Fibroblast of the aortic adventitia (primary cell): ENCODE measurements around the gene EIF4A3. TPM values are rescaled to one million over a fixed set of nuclear protein-coding genes. Genes with fewer than 3 reads are reported as not detected.

Experiments used
- DNase-seq: peaks from one replicate; pipeline ENCODE4 v3.0.0-alpha.2; 2010; ENCODE audit warnings: low read depth
- H3K4me3 ChIP-seq: 2 replicates; pipeline ENCODE4 v1.5.1; 2011; ENCODE audit warnings: low read depth, mild to moderate bottlenecking, control low read depth, low read length, moderate library complexity
- total RNA-seq: library from RNA; depleted of rRNA; stranded (reverse); fragments of >200 nt; gene quantifications from 2 replicates; pipeline ENCODE4 v1.2.3, GENCODE V29; 2012; ENCODE audit warnings: low replicate concordance
- TF ChIP-seq, protein P1 (sequence below): IDR thresholded peaks from 2 replicates; pipeline ENCODE4 v1.5.1; 2011; ENCODE audit warnings: mild to moderate bottlenecking, low read length, control low read depth, inconsistent platforms; ENCODE audit not compliant: insufficient read depth

The EIF4A3 gene
- total RNA-seq, 1 donor = 85.9 TPM

DNA sequence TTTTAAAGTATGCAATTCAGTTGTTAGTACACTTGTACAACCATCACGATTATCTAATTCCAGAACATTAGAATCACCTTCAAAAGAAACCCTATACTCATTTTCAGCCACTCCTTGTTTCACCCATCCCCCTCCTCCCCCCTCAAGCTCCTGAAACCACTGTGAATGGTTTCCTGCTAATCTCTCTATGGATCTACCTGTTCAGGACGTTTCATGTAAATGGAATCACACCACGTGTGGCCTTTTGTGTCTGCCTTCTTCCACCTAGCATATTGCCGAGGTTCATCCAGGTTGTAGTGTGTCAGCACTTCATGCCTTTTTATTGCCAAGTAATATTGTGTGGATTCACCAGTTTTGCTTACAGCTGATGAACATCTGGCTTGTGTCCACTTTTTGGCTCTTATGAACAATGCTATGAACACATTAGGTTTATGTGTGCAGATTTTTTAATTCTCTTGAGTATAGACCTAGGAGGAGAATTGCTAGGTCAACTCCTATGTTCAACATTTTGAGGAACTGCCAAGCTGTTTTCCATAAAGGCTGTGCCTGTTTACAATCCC lies 17.8 kb downstream of the EIF4A3 start:
- peak; percentile 51 for DNase-seq
- no peak overlapping the region for H3K4me3 ChIP-seq
- TF ChIP-seq, protein P1, sequence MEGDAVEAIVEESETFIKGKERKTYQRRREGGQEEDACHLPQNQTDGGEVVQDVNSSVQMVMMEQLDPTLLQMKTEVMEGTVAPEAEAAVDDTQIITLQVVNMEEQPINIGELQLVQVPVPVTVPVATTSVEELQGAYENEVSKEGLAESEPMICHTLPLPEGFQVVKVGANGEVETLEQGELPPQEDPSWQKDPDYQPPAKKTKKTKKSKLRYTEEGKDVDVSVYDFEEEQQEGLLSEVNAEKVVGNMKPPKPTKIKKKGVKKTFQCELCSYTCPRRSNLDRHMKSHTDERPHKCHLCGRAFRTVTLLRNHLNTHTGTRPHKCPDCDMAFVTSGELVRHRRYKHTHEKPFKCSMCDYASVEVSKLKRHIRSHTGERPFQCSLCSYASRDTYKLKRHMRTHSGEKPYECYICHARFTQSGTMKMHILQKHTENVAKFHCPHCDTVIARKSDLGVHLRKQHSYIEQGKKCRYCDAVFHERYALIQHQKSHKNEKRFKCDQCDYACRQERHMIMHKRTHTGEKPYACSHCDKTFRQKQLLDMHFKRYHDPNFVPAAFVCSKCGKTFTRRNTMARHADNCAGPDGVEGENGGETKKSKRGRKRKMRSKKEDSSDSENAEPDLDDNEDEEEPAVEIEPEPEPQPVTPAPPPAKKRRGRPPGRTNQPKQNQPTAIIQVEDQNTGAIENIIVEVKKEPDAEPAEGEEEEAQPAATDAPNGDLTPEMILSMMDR = no peak

DNA sequence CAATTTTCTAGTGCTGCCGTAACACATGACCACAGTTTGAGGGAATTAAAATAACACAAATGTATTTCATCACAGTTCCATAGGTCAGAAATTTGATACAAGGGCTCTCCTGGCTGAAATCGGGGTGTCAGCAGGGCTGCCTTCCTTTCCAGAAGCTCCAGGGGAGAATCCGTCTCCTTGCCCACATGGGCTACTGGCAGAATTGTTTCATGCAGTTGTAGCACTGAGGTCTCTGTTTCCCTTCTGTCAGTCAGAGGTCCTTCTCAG lies 20.5 kb downstream of the EIF4A3 start:
- TF ChIP-seq, protein P1 = no peak
- DNase-seq = no peak
- H3K4me3 ChIP-seq = no peak overlapping the region

DNA sequence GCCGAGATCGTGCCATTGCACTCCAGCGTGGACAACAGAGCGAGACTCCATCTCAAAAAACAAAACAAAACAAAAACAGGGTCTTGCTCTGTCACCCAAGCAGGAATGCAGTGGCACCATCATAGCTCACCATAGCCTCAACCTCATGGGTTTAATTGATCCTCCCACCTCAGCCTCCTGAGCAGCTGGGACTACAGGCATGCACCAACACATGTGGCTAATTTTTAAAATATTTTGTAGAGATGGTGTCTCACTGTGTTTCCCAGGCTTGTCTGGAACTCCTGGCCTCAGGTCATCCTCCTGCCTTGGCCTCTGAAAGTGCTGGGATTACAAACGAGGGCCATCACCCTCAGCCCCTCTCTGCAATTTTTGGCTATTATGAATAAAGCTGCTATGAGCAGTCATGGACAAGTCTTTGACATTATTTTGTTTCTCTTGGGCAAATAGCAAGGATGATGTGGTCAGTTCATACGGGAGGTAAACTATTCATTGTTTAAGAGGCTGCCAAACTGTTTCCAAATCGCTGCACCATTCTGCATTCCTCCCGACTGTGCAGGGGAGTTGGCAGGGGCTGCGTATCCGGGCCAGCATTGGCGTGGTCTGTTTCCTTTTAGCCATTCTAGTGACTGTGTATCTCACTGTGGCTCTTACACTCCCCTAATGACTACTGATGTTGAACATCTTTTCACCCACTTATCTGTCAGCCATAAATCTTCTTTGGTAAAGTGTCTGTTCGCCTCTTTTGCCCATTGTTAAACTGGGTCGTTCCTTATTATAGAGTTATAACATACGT lies 21.1 kb downstream of the EIF4A3 start:
- no peak overlapping the region for H3K4me3 ChIP-seq
- TF ChIP-seq, protein P1 = no peak
- DNase-seq = peak; percentile 96

DNA sequence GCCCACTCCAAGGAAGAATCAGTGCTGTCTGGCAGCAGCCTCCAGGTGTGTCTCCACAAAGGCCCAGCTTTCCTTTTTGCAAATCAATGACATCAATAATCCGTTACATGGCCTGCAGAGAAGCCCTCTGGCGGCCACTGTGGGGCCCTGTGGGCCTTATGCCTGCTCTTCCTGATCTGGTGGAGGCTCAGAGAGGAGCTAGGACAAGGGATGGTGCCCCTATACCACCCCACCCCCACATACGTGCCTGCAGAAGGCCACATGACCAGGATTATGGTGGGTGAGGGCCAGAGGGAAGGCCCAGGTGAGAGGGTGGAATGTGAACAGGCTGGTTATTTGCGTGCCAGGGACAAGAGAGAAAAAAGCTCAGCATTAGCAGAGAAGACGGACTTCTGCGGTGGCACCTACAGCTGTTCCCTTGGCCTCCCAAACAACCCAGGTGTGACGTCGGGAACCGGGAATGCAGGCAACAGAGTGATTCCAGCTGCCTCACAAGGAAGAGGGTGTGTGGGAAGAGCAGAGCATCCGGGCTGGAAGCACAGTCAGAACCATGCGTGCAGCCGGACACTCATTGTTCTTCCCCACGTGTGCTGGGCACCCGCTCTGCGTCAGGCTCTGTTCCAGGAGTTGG lies 22.5 kb downstream of the EIF4A3 start:
- no peak overlapping the region for H3K4me3 ChIP-seq
- DNase-seq = peak; percentile 56
- TF ChIP-seq, protein P1 = peak; percentile 21

DNA sequence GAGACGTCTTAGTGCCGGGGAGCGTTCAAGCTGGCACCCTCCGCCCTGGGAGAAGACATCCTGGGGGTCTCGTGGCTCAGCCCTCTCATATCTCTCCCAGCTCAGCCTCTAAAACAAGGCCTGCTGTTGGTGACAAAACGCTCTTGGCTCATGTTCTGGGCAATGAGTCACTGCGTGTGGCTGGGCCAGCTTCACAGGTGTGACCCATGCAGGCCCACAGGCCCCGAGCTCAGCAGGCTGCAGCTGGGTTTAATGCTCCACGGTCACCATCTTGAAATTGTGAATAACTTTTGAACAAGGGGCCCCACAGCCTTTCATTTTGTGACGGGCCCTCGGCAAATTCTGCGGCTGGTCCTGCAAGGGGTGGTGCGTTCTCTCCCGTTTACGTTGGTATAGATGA lies 23.1 kb downstream of the EIF4A3 start:
- DNase-seq = peak; percentile 41
- TF ChIP-seq, protein P1 = no peak

DNA sequence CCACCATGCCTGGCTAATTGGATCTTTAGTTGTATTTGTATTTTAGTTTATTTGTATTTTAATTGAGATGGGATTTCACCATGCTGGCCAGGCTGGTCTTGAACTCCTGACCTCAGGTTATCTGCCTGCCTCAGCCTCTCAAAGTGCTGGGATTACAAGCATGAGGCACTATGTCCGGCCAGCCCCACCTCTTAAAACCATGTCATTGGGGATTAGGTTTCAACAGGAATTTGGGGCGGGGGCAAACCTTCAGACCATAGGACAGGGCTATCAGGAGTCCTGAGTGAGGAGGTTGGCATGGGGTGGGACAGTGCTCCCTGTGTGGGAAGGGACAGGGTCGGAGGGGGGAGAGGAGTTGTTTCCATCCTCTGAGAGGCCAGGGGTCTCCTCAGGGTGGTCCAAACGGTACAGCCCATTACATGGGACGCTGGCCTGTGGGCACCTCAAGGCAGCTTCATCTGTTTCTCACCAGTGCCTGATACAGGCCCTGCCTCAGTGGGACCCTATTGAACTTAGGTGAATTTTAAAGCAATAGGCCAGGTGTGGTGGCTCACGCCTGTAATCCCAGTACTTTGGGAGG lies 23.9 kb downstream of the EIF4A3 start:
- DNase-seq = no peak
- no peak overlapping the region for H3K4me3 ChIP-seq
- TF ChIP-seq, protein P1 = no peak

More for the DNA sequence above, 23.1 kb downstream of the EIF4A3 start:
- H3K4me3 ChIP-seq = no peak overlapping the region
